NCI-H2107 treated with DMSO at 0.1 percent for 48 hours (cell line): ENCODE results near the gene PIK3R3.

Source experiments
- DNase-seq: peaks from one replicate; lab custom pipeline; 2025; ENCODE audit not compliant: unreplicated experiment; lab: John Stamatoyannopoulos, UW

Gene PIK3R3

GRCh38 chr1:46132529-46133180 is at the start of gene PIK3R3:
Gene PIK3R3, minus strand, starts transcription at chr1:46132629. Its CDS starts 677 bp downstream, at chr1:46131952.
- DNase-seq, result peak; percentile 99

GRCh38 chr1:46181343-46182260 is 49.2 kb upstream of the PIK3R3 start:
- peak; percentile 25 for DNase-seq

GRCh38 chr1:46180082-46180616 is 47.7 kb upstream of the PIK3R3 start:
- DNase-seq, result peak; percentile 75

GRCh38 chr1:46179138-46180081 is 47.0 kb upstream of the PIK3R3 start:
- DNase-seq, result peak; percentile 96

GRCh38 chr1:46176211-46176865 is 43.9 kb upstream of the PIK3R3 start, which contains the start of gene P3R3URF:
Gene P3R3URF, minus strand, starts transcription at chr1:46176488. Its CDS starts 17 bp downstream, at chr1:46176471.
- no peak for DNase-seq

GRCh38 chr1:46175243-46175642 is 42.8 kb upstream of the PIK3R3 start:
- no peak for DNase-seq

GRCh38 chr1:46174448-46175231 is 42.2 kb upstream of the PIK3R3 start, which contains the start of gene TSPAN1:
Gene TSPAN1, plus strand, starts transcription at chr1:46175087. Its CDS starts 6,021 bp downstream, at chr1:46181108.
- peak; percentile 94 for DNase-seq

GRCh38 chr1:46173361-46173856 is 41.0 kb upstream of the PIK3R3 start:
- DNase-seq, result peak; percentile 59

- DNase-seq, result no peak
These were observed 39.9 kb upstream of the PIK3R3 start for GRCh38 chr1:46172321-46172720.

- DNase-seq, result no peak
These were observed 39.4 kb upstream of the PIK3R3 start for GRCh38 chr1:46171871-46172270.

GRCh38 chr1:46171351-46171750 is 38.9 kb upstream of the PIK3R3 start:
- no peak for DNase-seq

- no peak for DNase-seq
These were observed 37.5 kb upstream of the PIK3R3 start for GRCh38 chr1:46169811-46170454.

- no peak for DNase-seq
These were observed 36.0 kb upstream of the PIK3R3 start for GRCh38 chr1:46168477-46168876.

GRCh38 chr1:46166521-46167462 is 34.4 kb upstream of the PIK3R3 start:
- DNase-seq, result no peak

GRCh38 chr1:46160212-46160611 is 27.8 kb upstream of the PIK3R3 start:
- DNase-seq, result no peak

- DNase-seq, result no peak
These were observed 27.1 kb upstream of the PIK3R3 start for GRCh38 chr1:46159516-46159915.
